Sigmoid colon (tissue), 7 donors: ENCODE measurements around the gene PRKN. TPM values are rescaled to one million over a fixed set of nuclear protein-coding genes. Genes with fewer than 3 reads are reported as not detected.

Source experiments
- DNase-seq: peaks from one replicate; pipeline ENCODE4 v3.0.0-alpha.2; 2019
- H3K27ac ChIP-seq, 4 donors: fragments of 200-600 bp; sonication (generic); one replicate each; pipeline ENCODE4 v1.5.1; 2016 to 2019; ENCODE audit warnings: mild to moderate bottlenecking in 1 of 4
- H3K27me3 ChIP-seq, 3 donors: fragments of 200-600 bp; sonication (generic); one replicate each; pipeline ENCODE4 v1.5.1; 2019; ENCODE audit warnings: mild to moderate bottlenecking in 1 of 3
- H3K36me3 ChIP-seq, 4 donors: fragments of 200-600 bp; sonication (generic); one replicate each; pipeline ENCODE4 v1.5.1; 2016 to 2019
- H3K4me1 ChIP-seq, 4 donors: fragments of 200-600 bp; sonication (generic); one replicate each; pipeline ENCODE4 v1.5.1; 2017 to 2019
- H3K4me3 ChIP-seq, 4 donors: fragments of 200-600 bp; sonication (generic); one replicate each; pipeline ENCODE4 v1.5.1; 2017 to 2019; ENCODE audit warnings: mild to moderate bottlenecking in 2 of 4, moderate library complexity in 1 of 4
- H3K9me3 ChIP-seq, 4 donors: fragments of 200-600 bp in 3 of 4; sonication (generic) in 3 of 4; one replicate each; pipeline versions ENCODE4 v1.5.1 to v1.6.1; 2013 to 2019
- CTCF ChIP-seq, 4 experiments: fragments of 450-650 bp in 3 of 4; fragments of 200-600 bp in 1 of 4; IDR thresholded peaks; one replicate each; pipeline ENCODE4 v1.5.1; 2016 to 2019; ENCODE audit warnings: antibody characterized with exemption in 4 of 4, mild to moderate bottlenecking in 3 of 4, moderate library complexity in 2 of 4
- EP300 ChIP-seq, 4 donors: sonication (generic); formaldehyde crosslinking; IDR thresholded peaks; one replicate each; pipeline ENCODE4 v1.6.1; 2017; ENCODE audit warnings: antibody characterized with exemption in 4 of 4
- POLR2A ChIP-seq, 2 donors: fragments of 450-650 bp; IDR thresholded peaks; one replicate each; pipeline ENCODE4 v1.6.1; 2016; ENCODE audit warnings: antibody characterized with exemption in 2 of 2, mild to moderate bottlenecking in 2 of 2, moderate library complexity in 2 of 2
- POLR2AphosphoS5 ChIP-seq, 4 donors: sonication (generic); formaldehyde crosslinking; IDR thresholded peaks; one replicate each; pipeline ENCODE4 v1.6.1; 2017; ENCODE audit warnings: antibody characterized with exemption in 4 of 4
- WGBS, 2 donors: extraction: QIAGEN DNeasy Blood & Tissue Kit; methylation state at CpG; one replicate each; pipeline ENCODE4 v1.1.7; 2013; 5-methylcytosine and 5-hydroxymethylcytosine counted together
- intact Hi-C: fragments of 100-400 bp; cut with DNase I; formaldehyde crosslinking; loops from one replicate; pipeline ENCODE4 v1.15.1; 2023
- polyA plus RNA-seq, 3 donors: library from polyadenylated mRNA; stranded (reverse); fragments of 200-250 nt; gene quantifications; one replicate each; pipeline ENCODE4 v1.2.3, GENCODE V29; 2013
- total RNA-seq, 4 donors: library from RNA; depleted of rRNA; stranded (reverse); fragments of >200 nt; gene quantifications; one replicate each; pipeline ENCODE4 v1.1.0, GENCODE V29; 2016
- donor health status: healthy with polysubstance abuse.
- donor health status: Bipolar disorder and iron deficiency.
- donor health status: healthy.

Gene PRKN
- total and polyA plus RNA-seq, 7 donors = 0.38 to 173 (median 9.7) TPM

GRCh38 chr6:161366301-161366923 lies 1361.2 kb downstream of the PRKN start:
- Histone ChIP-seq H3K27ac (no peak overlapping the region), H3K36me3 (no peaks in the 10 kb centered on the region), H3K27me3 (no peaks in the 10 kb centered on the region), H3K4me1 (no peaks in the 10 kb centered on the region), H3K9me3 (peaks cover 0 to 9% (median 2%) of the 10 kb centered on the region in 4 donors), H3K4me3 (no peak overlapping the region)
- intact Hi-C loops = no loop called here
- DNase-seq = no peak
- no peak for TF ChIP-seq POLR2A (IDR thresholded peaks at IDR 0.05)
- no peak for TF ChIP-seq CTCF (IDR thresholded peaks at IDR 0.05)
- no peak for TF ChIP-seq EP300 (IDR thresholded peaks at IDR 0.05)
- TF ChIP-seq POLR2AphosphoS5 (IDR thresholded peaks at IDR 0.05) = no peak
- 80 to 93% methylated on average over 11 of the region's 11 CpGs for WGBS, 2 donors

- Histone ChIP-seq H3K36me3 (no peaks in the 10 kb centered on the region), H3K27ac (no peak overlapping the region), H3K27me3 (no peaks in the 10 kb centered on the region), H3K4me1 (no peaks in the 10 kb centered on the region), H3K9me3 (peaks cover 0 to 9% (median 2%) of the 10 kb centered on the region in 4 donors), H3K4me3 (no peak overlapping the region)
- TF ChIP-seq POLR2A (IDR thresholded peaks at IDR 0.05) = no peak
- TF ChIP-seq CTCF (IDR thresholded peaks at IDR 0.05) = no peak
- no peak for TF ChIP-seq EP300 (IDR thresholded peaks at IDR 0.05)
- TF ChIP-seq POLR2AphosphoS5 (IDR thresholded peaks at IDR 0.05) = no peak
- WGBS, 2 donors = 70 to 90% methylated on average over 6 of the region's 6 CpGs
- intact Hi-C loops = no loop called here
- DNase-seq = no peak
These were observed 1361.9 kb downstream of the PRKN start for GRCh38 chr6:161365633-161366032.

- DNase-seq = no peak
- no peak overlapping the region for H3K4me3 ChIP-seq
- intact Hi-C loops = no loop called here
- TF ChIP-seq CTCF (IDR thresholded peaks at IDR 0.05) = no peak
- TF ChIP-seq EP300 (IDR thresholded peaks at IDR 0.05) = no peak
- TF ChIP-seq POLR2A (IDR thresholded peaks at IDR 0.05) = no peak
- TF ChIP-seq POLR2AphosphoS5 (IDR thresholded peaks at IDR 0.05) = no peak
- H3K27me3 ChIP-seq = no peaks in the 10 kb centered on the region
- H3K4me1 ChIP-seq = no peaks in the 10 kb centered on the region
- H3K36me3 ChIP-seq = no peaks in the 10 kb centered on the region
- H3K9me3 ChIP-seq = peaks cover 0 to 9% (median 2%) of the 10 kb centered on the region in 4 donors
- H3K27ac ChIP-seq = no peak overlapping the region
These were observed 1364.3 kb downstream of the PRKN start for GRCh38 chr6:161363286-161363685.

- intact Hi-C loops = no loop called here
- TF ChIP-seq POLR2AphosphoS5 (IDR thresholded peaks at IDR 0.05) (no peak), EP300 (IDR thresholded peaks at IDR 0.05) (no peak), POLR2A (IDR thresholded peaks at IDR 0.05) (no peak), CTCF (IDR thresholded peaks at IDR 0.05) (no peak)
- Histone ChIP-seq H3K4me3 (no peak overlapping the region), H3K27ac (no peak overlapping the region), H3K9me3 (peaks cover 0 to 9% (median 2%) of the 10 kb centered on the region in 4 donors), H3K27me3 (no peaks in the 10 kb centered on the region), H3K36me3 (no peaks in the 10 kb centered on the region), H3K4me1 (no peaks in the 10 kb centered on the region)
- 95% methylated on average over 7 of the region's 7 CpGs for WGBS, 2 donors
- no peak for DNase-seq
These were observed 1365.3 kb downstream of the PRKN start for GRCh38 chr6:161362266-161362665.

- no peak for DNase-seq
- intact Hi-C loops = no loop called here
- 88 to 90% methylated on average over 9 of the region's 9 CpGs for WGBS, 2 donors
- no peaks in the 10 kb centered on the region for H3K27me3 ChIP-seq
- H3K36me3 ChIP-seq = no peaks in the 10 kb centered on the region
- no peak overlapping the region for H3K4me3 ChIP-seq
- no peaks in the 10 kb centered on the region for H3K4me1 ChIP-seq
- no peak overlapping the region for H3K27ac ChIP-seq
- H3K9me3 ChIP-seq = peaks cover 0 to 9% (median 2%) of the 10 kb centered on the region in 4 donors
- no peak for TF ChIP-seq CTCF (IDR thresholded peaks at IDR 0.05)
- TF ChIP-seq POLR2A (IDR thresholded peaks at IDR 0.05) = no peak
- TF ChIP-seq POLR2AphosphoS5 (IDR thresholded peaks at IDR 0.05) = no peak
- TF ChIP-seq EP300 (IDR thresholded peaks at IDR 0.05) = no peak
These were observed 1366.0 kb downstream of the PRKN start for GRCh38 chr6:161361529-161361928.
